ENCODE measurements around the gene C10orf90. TPM values are rescaled to one million over a fixed set of nuclear protein-coding genes. Genes with fewer than 3 reads are reported as not detected.

C10orf90 gene
- total RNA-seq, 1 donor from 2014 or later: not detected

GRCh38 chr10:126434235-126434634 is 236.3 kb downstream of the C10orf90 start:
- Mint-ChIP-seq H3K36me3 (ENCODE audit: low read depth) (no peaks in the 10 kb centered on the region), H3K9me3 (peaks cover 7% of the 10 kb centered on the region), H3K4me1 (ENCODE audit: low read depth) (no peaks in the 10 kb centered on the region), H3K27me3 (ENCODE audit: insufficient read depth) (no peaks in the 10 kb centered on the region), H3K27ac (no peak overlapping the region), H3K4me3 (no peak overlapping the region)
- no peak for DNase-seq (ENCODE audit: low spot score)
- intact Hi-C loops (cut with micrococcal nuclease): no loop called here

- intact Hi-C loops (cut with micrococcal nuclease): no loop called here
- Mint-ChIP-seq H3K4me1 (ENCODE audit: low read depth) (no peaks in the 10 kb centered on the region), H3K27me3 (ENCODE audit: insufficient read depth) (no peaks in the 10 kb centered on the region), H3K9me3 (peaks cover 8% of the 10 kb centered on the region), H3K36me3 (ENCODE audit: low read depth) (no peaks in the 10 kb centered on the region), H3K27ac (no peak overlapping the region), H3K4me3 (no peak overlapping the region)
- no peak for DNase-seq (ENCODE audit: low spot score)
These were observed 237.1 kb downstream of the C10orf90 start for GRCh38 chr10:126433351-126433750.

DNA sequence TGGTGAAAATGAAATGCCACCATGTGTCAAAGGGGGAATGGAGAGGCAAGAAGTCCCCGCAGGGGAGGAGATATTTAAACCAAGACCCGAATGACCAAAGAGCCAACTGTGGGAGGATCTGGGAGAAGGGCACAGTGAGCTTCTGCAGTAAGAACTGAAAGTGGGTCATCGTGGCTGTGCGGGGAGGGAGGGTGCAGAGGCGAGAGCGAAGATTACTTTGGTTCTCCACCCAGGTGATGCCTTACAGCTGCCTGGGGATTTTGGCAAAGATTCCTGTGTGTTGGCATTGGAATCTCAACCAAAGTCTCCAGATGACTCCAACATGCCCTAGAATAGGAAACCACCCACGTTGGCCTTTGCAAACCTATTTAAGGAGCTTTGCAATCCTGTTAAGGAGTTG is 238.0 kb downstream of the C10orf90 start:
- H3K36me3 Mint-ChIP-seq (ENCODE audit: low read depth): no peaks in the 10 kb centered on the region
- H3K4me1 Mint-ChIP-seq (ENCODE audit: low read depth): no peaks in the 10 kb centered on the region
- H3K4me3 Mint-ChIP-seq: no peak overlapping the region
- no peaks in the 10 kb centered on the region for H3K27me3 Mint-ChIP-seq (ENCODE audit: insufficient read depth)
- intact Hi-C loops (cut with micrococcal nuclease): no loop called here
- no peak for DNase-seq (ENCODE audit: low spot score)
- peaks cover 8% of the 10 kb centered on the region for H3K9me3 Mint-ChIP-seq
- no peak overlapping the region for H3K27ac Mint-ChIP-seq

GRCh38 chr10:126431816-126432215 is 238.7 kb downstream of the C10orf90 start:
- Mint-ChIP-seq H3K9me3 (peaks cover 8% of the 10 kb centered on the region), H3K27me3 (ENCODE audit: insufficient read depth) (no peaks in the 10 kb centered on the region)
- DNase-seq (ENCODE audit: low spot score): no peak

DNA sequence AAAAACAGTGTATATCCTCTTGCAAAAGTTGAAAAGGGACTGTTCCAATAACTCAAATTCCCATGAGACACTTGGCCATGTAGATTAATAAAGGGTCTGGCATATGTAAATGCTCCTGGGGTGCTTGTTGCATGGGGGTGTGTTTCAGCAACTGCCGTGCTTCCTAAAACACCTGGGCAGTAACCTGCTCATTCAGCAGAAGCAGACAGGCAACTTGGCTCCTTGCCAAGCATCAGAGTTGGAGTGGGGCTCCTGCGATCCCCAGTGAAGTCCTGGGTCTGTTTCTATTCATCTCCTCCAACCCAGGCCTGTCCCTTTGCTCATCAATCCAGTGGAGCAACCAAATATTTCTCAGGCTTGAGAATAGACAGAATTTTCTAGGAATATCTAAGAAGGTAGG is 240.0 kb downstream of the C10orf90 start:
- H3K27me3 Mint-ChIP-seq (ENCODE audit: insufficient read depth): no peaks in the 10 kb centered on the region
- no peaks in the 10 kb centered on the region for H3K36me3 Mint-ChIP-seq (ENCODE audit: low read depth)
- H3K27ac Mint-ChIP-seq: no peak overlapping the region
- intact Hi-C loops (cut with micrococcal nuclease): no loop called here
- H3K4me3 Mint-ChIP-seq: no peak overlapping the region
- DNase-seq (ENCODE audit: low spot score): no peak
- H3K4me1 Mint-ChIP-seq (ENCODE audit: low read depth): no peaks in the 10 kb centered on the region
- H3K9me3 Mint-ChIP-seq: peaks cover 12% of the 10 kb centered on the region

More at GRCh38 chr10:126431816-126432215, 238.7 kb downstream of the C10orf90 start:
- no peak overlapping the region for H3K4me3 Mint-ChIP-seq
- no peaks in the 10 kb centered on the region for H3K4me1 Mint-ChIP-seq (ENCODE audit: low read depth)
- no peak overlapping the region for H3K27ac Mint-ChIP-seq
- no peaks in the 10 kb centered on the region for H3K36me3 Mint-ChIP-seq (ENCODE audit: low read depth)
- intact Hi-C loops (cut with micrococcal nuclease): no loop called here

DNA sequence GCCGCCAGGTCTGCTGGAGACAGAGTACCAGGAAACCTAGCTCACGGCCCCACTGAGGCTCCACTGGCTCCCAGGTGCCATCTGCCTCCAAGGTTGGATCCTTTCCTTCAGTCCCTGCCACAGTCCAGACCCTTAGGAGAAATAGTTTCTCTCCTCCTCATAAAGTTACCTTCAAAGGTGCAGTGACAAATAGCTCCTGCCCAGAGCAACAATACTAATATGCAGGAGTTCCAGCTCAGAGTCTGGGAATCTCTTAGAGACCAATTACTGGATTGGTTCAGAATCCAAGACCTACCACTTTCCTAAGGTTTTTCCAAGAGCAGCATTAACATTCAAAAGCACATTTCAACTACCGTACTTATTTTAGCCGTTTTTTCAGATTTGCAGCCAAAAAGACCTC is 241.2 kb downstream of the C10orf90 start:
- Mint-ChIP-seq H3K4me3 (no peak overlapping the region), H3K36me3 (ENCODE audit: low read depth) (no peaks in the 10 kb centered on the region), H3K27me3 (ENCODE audit: insufficient read depth) (no peaks in the 10 kb centered on the region), H3K27ac (no peak overlapping the region), H3K9me3 (peaks cover 17% of the 10 kb centered on the region), H3K4me1 (ENCODE audit: low read depth) (no peaks in the 10 kb centered on the region)
- DNase-seq (ENCODE audit: low spot score): no peak
- intact Hi-C loops (cut with micrococcal nuclease): no loop called here

- Mint-ChIP-seq H3K27ac (no peak overlapping the region), H3K36me3 (ENCODE audit: low read depth) (no peaks in the 10 kb centered on the region), H3K4me1 (ENCODE audit: low read depth) (no peaks in the 10 kb centered on the region), H3K27me3 (ENCODE audit: insufficient read depth) (no peaks in the 10 kb centered on the region), H3K4me3 (no peak overlapping the region), H3K9me3 (peaks cover 22% of the 10 kb centered on the region)
- no peak for DNase-seq (ENCODE audit: low spot score)
- intact Hi-C loops (cut with micrococcal nuclease): no loop called here
These were observed 244.9 kb downstream of the C10orf90 start for GRCh38 chr10:126425489-126426065.

DNA sequence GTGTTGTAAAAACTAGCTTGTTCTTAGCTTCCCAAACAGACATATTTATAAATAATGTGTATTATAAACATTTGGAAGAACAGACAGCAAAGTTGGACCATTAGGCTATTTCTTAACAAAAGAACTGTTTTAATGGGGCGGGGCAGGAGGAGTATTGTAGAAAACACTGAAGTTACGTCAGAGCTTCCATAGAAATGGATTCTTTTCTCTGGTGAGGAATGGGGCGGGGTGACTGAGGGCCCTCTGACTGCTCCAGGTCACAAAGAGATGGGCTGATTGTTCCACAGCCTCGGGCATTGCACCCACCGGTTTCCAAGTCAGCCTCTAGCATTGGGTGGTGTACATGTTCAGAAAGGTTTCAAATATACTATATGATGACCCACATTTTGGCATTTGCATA is 245.5 kb downstream of the C10orf90 start:
- Mint-ChIP-seq H3K36me3 (ENCODE audit: low read depth) (no peaks in the 10 kb centered on the region), H3K27ac (no peak overlapping the region), H3K4me3 (no peak overlapping the region), H3K27me3 (ENCODE audit: insufficient read depth) (no peaks in the 10 kb centered on the region), H3K9me3 (peaks cover 22% of the 10 kb centered on the region), H3K4me1 (ENCODE audit: low read depth) (no peaks in the 10 kb centered on the region)
- intact Hi-C loops (cut with micrococcal nuclease): no loop called here
- DNase-seq (ENCODE audit: low spot score): no peak

GRCh38 chr10:126423732-126424491 is 246.6 kb downstream of the C10orf90 start:
- Mint-ChIP-seq H3K4me3 (no peak overlapping the region), H3K9me3 (peaks cover 25% of the 10 kb centered on the region), H3K36me3 (ENCODE audit: low read depth) (no peaks in the 10 kb centered on the region), H3K4me1 (ENCODE audit: low read depth) (no peaks in the 10 kb centered on the region), H3K27me3 (ENCODE audit: insufficient read depth) (no peaks in the 10 kb centered on the region), H3K27ac (no peak overlapping the region)
- intact Hi-C loops (cut with micrococcal nuclease): no loop called here
- no peak for DNase-seq (ENCODE audit: low spot score)

DNA sequence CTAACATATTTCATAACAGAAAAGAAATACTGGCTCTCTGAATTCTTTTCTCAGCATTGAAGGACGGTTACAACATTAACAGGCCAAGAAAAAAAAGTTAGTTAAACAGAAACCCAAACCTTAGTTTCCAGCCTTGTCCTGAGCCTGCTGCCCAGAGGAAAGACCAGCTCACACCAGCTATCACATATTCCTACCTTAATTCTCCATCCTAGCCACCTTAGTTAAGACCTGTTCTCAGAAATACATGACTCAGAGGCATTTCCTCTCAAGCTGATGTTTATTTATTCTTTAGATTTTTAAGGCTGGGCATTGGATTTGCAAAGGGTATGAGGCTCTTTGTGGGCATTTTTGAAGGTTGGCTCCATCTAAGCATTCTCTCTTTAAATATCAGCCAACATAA is 247.9 kb downstream of the C10orf90 start:
- no peak overlapping the region for H3K4me3 Mint-ChIP-seq
- peaks cover 27% of the 10 kb centered on the region for H3K9me3 Mint-ChIP-seq
- no peaks in the 10 kb centered on the region for H3K27me3 Mint-ChIP-seq (ENCODE audit: insufficient read depth)
- H3K36me3 Mint-ChIP-seq (ENCODE audit: low read depth): no peaks in the 10 kb centered on the region
- H3K4me1 Mint-ChIP-seq (ENCODE audit: low read depth): no peaks in the 10 kb centered on the region
- intact Hi-C loops (cut with micrococcal nuclease): no loop called here
- H3K27ac Mint-ChIP-seq: no peak overlapping the region
- DNase-seq (ENCODE audit: low spot score): no peak

- Mint-ChIP-seq H3K4me3 (no peak overlapping the region), H3K27ac (no peak overlapping the region), H3K4me1 (ENCODE audit: low read depth) (no peaks in the 10 kb centered on the region), H3K27me3 (ENCODE audit: insufficient read depth) (no peaks in the 10 kb centered on the region), H3K36me3 (ENCODE audit: low read depth) (no peaks in the 10 kb centered on the region), H3K9me3 (peaks cover 27% of the 10 kb centered on the region)
- DNase-seq (ENCODE audit: low spot score): no peak
- intact Hi-C loops (cut with micrococcal nuclease): no loop called here
These were observed 248.7 kb downstream of the C10orf90 start for GRCh38 chr10:126421756-126422256.

GRCh38 chr10:126420567-126421300 is 249.8 kb downstream of the C10orf90 start:
- Mint-ChIP-seq H3K9me3 (peaks cover 30% of the 10 kb centered on the region), H3K27me3 (ENCODE audit: insufficient read depth) (no peaks in the 10 kb centered on the region), H3K27ac (no peak overlapping the region), H3K36me3 (ENCODE audit: low read depth) (no peaks in the 10 kb centered on the region), H3K4me3 (no peak overlapping the region), H3K4me1 (ENCODE audit: low read depth) (no peaks in the 10 kb centered on the region)
- intact Hi-C loops (cut with micrococcal nuclease): no loop called here
- DNase-seq (ENCODE audit: low spot score): no peak

GRCh38 chr10:126417220-126417825 is 253.2 kb downstream of the C10orf90 start:
- no peak overlapping the region for H3K4me3 Mint-ChIP-seq
- peaks cover 17% of the 10 kb centered on the region for H3K9me3 Mint-ChIP-seq
- H3K27ac Mint-ChIP-seq: no peak overlapping the region
- H3K36me3 Mint-ChIP-seq (ENCODE audit: low read depth): no peaks in the 10 kb centered on the region
- intact Hi-C loops (cut with micrococcal nuclease): no loop called here
- no peaks in the 10 kb centered on the region for H3K27me3 Mint-ChIP-seq (ENCODE audit: insufficient read depth)
- DNase-seq (ENCODE audit: low spot score): no peak
- no peaks in the 10 kb centered on the region for H3K4me1 Mint-ChIP-seq (ENCODE audit: low read depth)

Measured in activated T-helper 1 cell treated with anti-CD3 and anti-CD28 coated beads, Interleukin-12 subunit alpha, Interleukin-12 subunit beta, Interleukin-2, Interleukin-4 antibody, amounts not matched to agents 30 ng/mL and 10 ng/mL and 1 ng/mL, durations not matched to agents 14 hours and 24 hours and 36 hours (primary cell).